Right lobe of liver (tissue), 6 donors: ENCODE results near the gene TCEANC2. TPM values are rescaled to one million over a fixed set of nuclear protein-coding genes. Genes with fewer than 3 reads are reported as not detected.

Experiments used
- ATAC-seq, 4 donors: fragments of 200-7000 bp; cut with Tn5 transposase; one replicate each; pipeline ENCODE4 v1.9.1; 2020; ENCODE audit warnings: mild to moderate bottlenecking in 4 of 4, moderate library complexity in 4 of 4
- DNase-seq, 3 donors: peaks; one replicate each; pipeline ENCODE4 v3.0.0-alpha.2; 2020
- H3K27ac ChIP-seq, 3 donors: fragments of 200-600 bp; one replicate each; pipeline ENCODE4 v1.8.0; 2022
- H3K27me3 ChIP-seq, 2 donors: fragments of 200-600 bp; one replicate each; pipeline ENCODE4 v1.8.0; 2022
- H3K36me3 ChIP-seq, 4 donors: fragments of 200-600 bp; sonication (generic) in 1 of 4; one replicate each; pipeline versions ENCODE4 v1.5.1 to v1.8.0; 2017 to 2022; ENCODE audit warnings: control low read depth in 1 of 4
- H3K4me1 ChIP-seq, 4 donors: fragments of 200-600 bp; sonication (generic) in 1 of 4; one replicate each; pipeline versions ENCODE4 v1.5.1 to v1.8.0; 2017 to 2022; ENCODE audit warnings: control low read depth in 1 of 4
- H3K4me3 ChIP-seq, 3 donors: fragments of 200-600 bp; one replicate each; pipeline ENCODE4 v1.8.0; 2022
- H3K9me3 ChIP-seq, 4 donors: fragments of 200-600 bp; sonication (generic) in 1 of 4; one replicate each; pipeline versions ENCODE4 v1.5.1 to v1.8.0; 2017 to 2022; ENCODE audit warnings: control low read depth in 1 of 4
- CTCF ChIP-seq, 4 donors: fragments of 200-600 bp in 3 of 4; fragments of 450-650 bp in 1 of 4; IDR thresholded peaks; one replicate each; pipeline versions ENCODE4 v1.5.1 to v1.8.0; 2016 to 2022; ENCODE audit warnings: antibody characterized with exemption in 4 of 4, mild to moderate bottlenecking in 2 of 4
- POLR2A ChIP-seq: fragments of 450-650 bp; IDR thresholded peaks from one replicate; pipeline ENCODE4 v1.6.1; 2017; ENCODE audit warnings: antibody characterized with exemption, mild to moderate bottlenecking
- WGBS: methylation state at CpG from one replicate; pipeline ENCODE4 v1.1.6; 2018; ENCODE audit warnings: low coverage, low lambda C conversion rate; ENCODE audit not compliant: insufficient coverage; ENCODE audit errors: missing lambda C conversion rate; 5-methylcytosine and 5-hydroxymethylcytosine counted together
- intact Hi-C, 2 donors: fragments of 100-400 bp; cut with DNase I; formaldehyde crosslinking; loops; one replicate each; pipeline versions ENCODE4 v1.11.2 to v1.14.1; 2022
- total RNA-seq, 6 experiments: library from RNA; depleted of rRNA in 2 of 6; stranded (reverse); fragments of >200 nt in 2 of 6; fragmentation: NEBNext Ultra II Directional in 3 of 6; extraction: Animal tissue kit (Norgen Biotek cat#: 25700) in 3 of 6; gene quantifications; one replicate each; pipeline versions ENCODE4 v1.1.0 to v1.2.4, GENCODE V29; 2016 to 2023
- donor health status: DM: no; HTN: yes; CAD: no.
- donor health status: DM: no; HTN: no; CAD: no.
- donor health status: DM: no; HTN: no; CAD: no.
- donor health status: DM: no; HTN: yes; CAD: no.
- donor health status: DM: no; HTN: yes; CAD: no.

TCEANC2 gene
- total RNA-seq, 6 experiments from 2014 or later: 1.2 to 2.9 (median 1.8) TPM

GRCh38 chr1:54064299-54064698 lies 10.9 kb downstream of the TCEANC2 start:
- no peaks in the 10 kb centered on the region for H3K9me3 ChIP-seq
- no peak for TF ChIP-seq POLR2A
- no peak for TF ChIP-seq CTCF (IDR thresholded peaks at IDR 0.05)
- no peaks in the 10 kb centered on the region for H3K27me3 ChIP-seq
- no peak overlapping the region for H3K27ac ChIP-seq
- ATAC-seq (no peak), DNase-seq (no peak)
- no peak overlapping the region for H3K4me3 ChIP-seq
- H3K4me1 ChIP-seq: no peaks in the 10 kb centered on the region
- H3K36me3 ChIP-seq: no peaks in the 10 kb centered on the region
- 88% methylated on average over 5 of the region's 5 CpGs for WGBS
- intact Hi-C loops: no loop called here

DNA sequence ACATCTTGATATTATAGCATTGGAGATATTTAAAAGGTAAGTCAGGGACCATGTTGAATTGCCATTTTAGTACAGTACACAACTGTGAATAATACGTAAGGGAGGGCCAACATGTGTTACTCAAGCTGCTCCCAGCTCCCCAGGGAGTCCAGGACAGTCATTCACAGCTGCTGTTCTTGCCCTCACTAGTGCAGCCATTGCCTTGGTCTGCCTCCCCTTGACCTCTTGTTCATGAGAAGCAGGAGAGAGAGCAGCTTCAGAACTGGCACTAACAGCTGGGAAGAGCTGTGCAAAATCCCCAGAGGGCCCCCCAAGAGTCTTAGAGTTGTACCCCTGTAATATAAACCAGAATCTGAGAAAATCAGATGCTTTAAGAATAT lies 16.4 kb downstream of the TCEANC2 start:
- 44% methylated on average over 1 of the region's 1 CpG for WGBS
- H3K4me1 ChIP-seq: peaks cover 0 to 12% (median 4%) of the 10 kb centered on the region in 4 donors
- DNase-seq (no peak), ATAC-seq (peak in 3 of 4 donors; percentile 15 to 40 (median 38))
- no peak overlapping the region for H3K4me3 ChIP-seq
- TF ChIP-seq CTCF (IDR thresholded peaks at IDR 0.05) (no peak), POLR2A (no peak)
- intact Hi-C loops: no loop called here
- no peaks in the 10 kb centered on the region for H3K9me3 ChIP-seq
- peak overlapping the region in 1 of 3 donors; percentile 6 for H3K27ac ChIP-seq
- H3K27me3 ChIP-seq: no peaks in the 10 kb centered on the region
- H3K36me3 ChIP-seq: no peaks in the 10 kb centered on the region

DNA sequence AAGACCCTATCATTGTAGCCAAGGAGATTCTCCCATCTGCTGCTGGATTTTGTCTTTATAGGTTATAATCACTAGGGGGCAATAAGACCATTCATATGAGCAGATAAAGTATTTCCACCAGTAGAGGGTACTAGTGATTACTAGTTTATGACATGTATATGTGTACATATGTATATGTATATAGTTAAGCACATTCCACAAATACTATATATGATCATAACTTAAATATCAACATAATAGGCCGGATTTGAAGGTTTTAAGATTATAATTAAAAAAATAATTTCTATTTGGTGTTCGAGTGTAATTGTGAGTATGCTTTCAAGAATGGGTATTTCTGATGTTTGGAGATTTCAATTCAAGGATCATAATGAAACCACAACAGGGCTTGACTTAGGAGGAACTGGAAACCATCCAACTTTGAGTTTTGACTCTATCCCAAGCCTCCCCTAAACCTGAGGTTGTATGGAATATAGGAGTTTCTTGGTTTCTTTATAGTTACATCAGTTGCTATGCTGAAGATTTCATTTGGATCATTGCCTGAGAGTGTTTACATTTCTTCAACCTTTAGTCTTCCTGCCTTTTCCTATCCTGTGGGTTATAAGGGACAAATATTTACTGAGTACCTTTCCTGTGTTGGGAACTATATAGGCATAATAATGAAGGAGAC lies 16.9 kb downstream of the TCEANC2 start:
- Histone ChIP-seq H3K36me3 (no peaks in the 10 kb centered on the region), H3K27ac (peak overlapping the region in 1 of 3 donors; percentile 44), H3K4me1 (peaks cover 0 to 12% (median 4%) of the 10 kb centered on the region in 4 donors), H3K9me3 (no peaks in the 10 kb centered on the region), H3K4me3 (no peak overlapping the region), H3K27me3 (no peaks in the 10 kb centered on the region)
- WGBS: 7% methylated on average over 2 of the region's 2 CpGs
- peak; percentile 88 to 98 (median 95) for ATAC-seq
- DNase-seq: no peak
- intact Hi-C loops: no loop called here
- TF ChIP-seq POLR2A: no peak
- TF ChIP-seq CTCF (IDR thresholded peaks at IDR 0.05): peak; percentile 77 to 91 (median 82)

DNA sequence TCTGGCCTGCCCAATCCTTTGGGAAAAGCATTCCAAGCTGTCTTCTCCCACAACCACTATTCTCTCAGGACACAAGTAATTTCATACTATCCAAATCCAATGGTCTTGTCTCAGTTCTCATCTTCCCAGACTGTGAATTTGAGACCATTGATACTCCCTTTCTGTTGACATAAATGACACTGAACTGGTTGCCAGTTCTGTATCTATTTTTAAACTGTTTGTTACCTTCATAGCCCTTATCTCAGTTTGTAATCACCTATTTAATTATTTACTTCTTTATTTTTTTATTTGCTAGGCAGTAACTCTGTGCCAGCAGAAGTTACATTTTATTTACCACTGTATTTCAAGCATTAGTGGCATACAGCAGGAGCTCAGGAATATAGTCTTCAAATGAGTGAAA lies 24.0 kb downstream of the TCEANC2 start:
- H3K27ac ChIP-seq: peak overlapping the region in 2 of 3 donors; percentile 23 to 32
- DNase-seq (no peak), ATAC-seq (peak; percentile 49 to 63 (median 58))
- no peaks in the 10 kb centered on the region for H3K9me3 ChIP-seq
- no peak overlapping the region for H3K4me3 ChIP-seq
- intact Hi-C loops: no loop called here
- H3K27me3 ChIP-seq: no peaks in the 10 kb centered on the region
- TF ChIP-seq POLR2A: no peak
- no peak for TF ChIP-seq CTCF (IDR thresholded peaks at IDR 0.05)
- peaks cover 0 to 48% (median 17%) of the 10 kb centered on the region in 4 donors for H3K4me1 ChIP-seq
- H3K36me3 ChIP-seq: no peaks in the 10 kb centered on the region
